ENCODE data around the gene ZSWIM6.
"Not testable (repeated sequence)": the region's sequence is repeated elsewhere in the genome, so short reads cannot be mapped to it uniquely, and the experiment has no call there.

GRCh38 chr5:61421262-61421661 lies 89.2 kb downstream of the ZSWIM6 start:
- TF ChIP-seq POLR2A, CTCF, POLR2AphosphoS5, EP300 (IDR thresholded peaks at IDR 0.05): not testable (repeated sequence)

Data from stomach (tissue), 4 donors.